A549 (cell line): ENCODE results near the gene DCUN1D2. TPM values are rescaled to one million over a fixed set of nuclear protein-coding genes. Genes with fewer than 3 reads are reported as not detected.

Experiments
- ATAC-seq, 2 experiments: fragments of 200-7000 bp in 1 of 2; fragments of >200 bp in 1 of 2; cut with Nextera tagmentation in 1 of 2; cut with Tn5 transposase in 1 of 2; 3 replicates each; pipeline versions ENCODE4 v1.8.0 to v1.9.1; 2018 to 2020; ENCODE audit warnings: mild to moderate bottlenecking in 1 of 2, moderate library complexity in 1 of 2
- CTCF ChIA-PET: fragments of 300-600 bp; sonication (Branson Sonifier 250); formaldehyde crosslinking; extraction: SDS; loops from one replicate; lab custom pipeline; 2021; ENCODE audit warnings: antibody characterized with exemption, inconsistent platforms; lab: Yijun Ruan, JAX
- POLR2A ChIA-PET: fragments of 350-600 bp; formaldehyde crosslinking; extraction: SDS; loops from one replicate; lab custom pipeline; 2021; ENCODE audit warnings: antibody characterized with exemption, inconsistent platforms; lab: Yijun Ruan, JAX
- DNase-seq, 2 experiments: peaks; one replicate each; pipeline versions ENCODE4 v3.0.0 to v3.0.0-alpha.2; 2011 to 2016; ENCODE audit warnings: low read depth in 1 of 2, low spot score in 1 of 2
- FAIRE-seq: peaks from 2 replicates; lab custom pipeline; 2011; peaks lifted over from hg19 to GRCh38; lab: Jason Lieb, UNC
- H3K27ac ChIP-seq, 2 experiments: fragments of >200 bp; sonication (Bioruptor Twin); formaldehyde crosslinking; 3 replicates each; pipeline ENCODE4 v1.5.1; 2016 to 2017
- H3K4me1 ChIP-seq: fragments of >200 bp; sonication (Bioruptor Twin); formaldehyde crosslinking; 3 replicates; pipeline ENCODE4 v1.6.1; 2016
- H3K4me2 ChIP-seq: fragments of >200 bp; sonication (Bioruptor Twin); formaldehyde crosslinking; 3 replicates; pipeline ENCODE4 v1.6.1; 2016
- H3K4me3 ChIP-seq: fragments of >200 bp; sonication (Bioruptor Twin); formaldehyde crosslinking; 3 replicates; pipeline ENCODE4 v1.5.1; 2016
- H3K9me3 ChIP-seq: fragments of >200 bp; sonication (Bioruptor Twin); formaldehyde crosslinking; 3 replicates; pipeline ENCODE4 v1.6.1; 2016
- BHLHE40 ChIP-seq: IDR thresholded peaks from 2 replicates; pipeline ENCODE4 v1.6.1; 2012; ENCODE audit warnings: low read depth, low read length, inconsistent platforms
- CEBPB ChIP-seq, 2 experiments: fragments of >200 bp in 1 of 2; sonication (Bioruptor Twin) in 1 of 2; formaldehyde crosslinking in 1 of 2; IDR thresholded peaks; 2 replicates each; pipeline ENCODE4 v1.6.1; 2012 to 2016
- CHD2 ChIP-seq: fragments of 150-350 bp; IDR thresholded peaks from 2 replicates; pipeline ENCODE4 v1.6.1; 2014; ENCODE audit warnings: low read length; ENCODE audit not compliant: partially characterized antibody
- CHD4 ChIP-seq: fragments of 200-600 bp; sonication (generic); IDR thresholded peaks from 2 replicates; pipeline ENCODE4 v1.6.1; 2016; ENCODE audit warnings: antibody characterized with exemption, mild to moderate bottlenecking, borderline replicate concordance
- EHMT2 ChIP-seq: fragments of 200-600 bp; sonication (generic); IDR thresholded peaks from 2 replicates; pipeline ENCODE4 v1.6.1; 2016; ENCODE audit warnings: antibody characterized with exemption, low read depth, mild to moderate bottlenecking, moderate library complexity
- FOXS1 ChIP-seq: fragments of 250-450 bp; sonication (Bioruptor Pico); IDR thresholded peaks from 2 replicates; pipeline ENCODE4 v1.5.0; 2020; ENCODE audit warnings: mild to moderate bottlenecking, moderate library complexity
- HOXB5 ChIP-seq: fragments of 250-450 bp; sonication (Bioruptor Pico); IDR thresholded peaks from 2 replicates; pipeline ENCODE4 v1.5.0; 2020; ENCODE audit warnings: mild to moderate bottlenecking, moderate library complexity
- JUN ChIP-seq, 2 experiments: fragments of >200 bp; sonication (Bioruptor Twin); formaldehyde crosslinking; IDR thresholded peaks; 2 replicates in 1 of 2; 3 replicates in 1 of 2; pipeline ENCODE4 v1.6.1; 2016 to 2017
- MAFK ChIP-seq: fragments of 450-650 bp; IDR thresholded peaks from 2 replicates; pipeline ENCODE4 v1.6.1; 2014; ENCODE audit not compliant: partially characterized antibody
- NFE2L2 ChIP-seq: fragments of 150-350 bp; conservative IDR thresholded peaks from 2 replicates; pipeline ENCODE4 v1.6.1; 2014; ENCODE audit warnings: low read length
- NR3C1 ChIP-seq: fragments of >200 bp; sonication (Bioruptor Twin); formaldehyde crosslinking; IDR thresholded peaks from 3 replicates; pipeline ENCODE4 v1.6.1; 2017
- POLR2A ChIP-seq: IDR thresholded peaks from 2 replicates; pipeline ENCODE4 v1.6.1; 2012; ENCODE audit warnings: mild to moderate bottlenecking, low read length
- POLR2AphosphoS2 ChIP-seq: conservative IDR thresholded peaks from 2 replicates; pipeline ENCODE4 v1.6.1; 2012; ENCODE audit warnings: low read length, improper control_type of control experiment, inconsistent platforms
- RAD21 ChIP-seq, 2 experiments: fragments of >200 bp in 1 of 2; sonication (Bioruptor Twin) in 1 of 2; formaldehyde crosslinking in 1 of 2; IDR thresholded peaks in 1 of 2; conservative IDR thresholded peaks in 1 of 2; 2 replicates in 1 of 2; 3 replicates in 1 of 2; pipeline ENCODE4 v1.6.1; 2012 to 2018; ENCODE audit warnings: inconsistent platforms in 1 of 2
- RARB ChIP-seq: fragments of 250-450 bp; sonication (Bioruptor Pico); IDR thresholded peaks from 2 replicates; pipeline ENCODE4 v1.8.0; 2021; ENCODE audit warnings: mild to moderate bottlenecking, moderate library complexity
- RCOR1 ChIP-seq: fragments of 150-350 bp; IDR thresholded peaks from 2 replicates; pipeline ENCODE4 v1.6.1; 2014; ENCODE audit warnings: antibody characterized with exemption, low read length, low read depth
- SMC3 ChIP-seq: fragments of >200 bp; sonication (Bioruptor Twin); formaldehyde crosslinking; IDR thresholded peaks from 3 replicates; pipeline ENCODE4 v1.6.1; 2018; ENCODE audit warnings: inconsistent platforms
- ZSCAN20 ChIP-seq: fragments of 250-450 bp; sonication (Bioruptor Pico); IDR thresholded peaks from 2 replicates; pipeline ENCODE4 v1.8.0; 2022; ENCODE audit warnings: mild to moderate bottlenecking, moderate library complexity
- WGBS: methylation state at CpG from one replicate; pipeline ENCODE4 v1.1.6; 2017; ENCODE audit errors: missing lambda C conversion rate; 5-methylcytosine and 5-hydroxymethylcytosine counted together
- polyA plus RNA-seq, 4 experiments: library from polyadenylated mRNA; depleted of rRNA in 3 of 4; stranded (reverse); fragments of >200 nt; fragmentation: RNase III in 1 of 4; extraction: RNeasy Plus Mini Kit Qiagen cat#74134 plus additional on column Dnase treatment in 1 of 4; gene quantifications; 2 replicates in 3 of 4; 3 replicates in 1 of 4; pipeline ENCODE4 v1.2.3, GENCODE V29; 2011 to 2017
- TF ChIP-seq, protein P1 (sequence below): fragments of >200 bp; sonication (Bioruptor Twin); formaldehyde crosslinking; IDR thresholded peaks from 2 replicates; pipeline ENCODE4 v1.6.1; 2016
- TF ChIP-seq, protein P2 (sequence below): fragments of 450-650 bp; IDR thresholded peaks from 2 replicates; pipeline ENCODE4 v1.6.1; 2014; ENCODE audit warnings: antibody characterized with exemption
- TF ChIP-seq, protein P3 (sequence below): IDR thresholded peaks from 2 replicates; pipeline ENCODE4 v1.6.1; 2012
- TF ChIP-seq, protein P4 (sequence below): fragments of 250-450 bp; sonication (Bioruptor Pico); IDR thresholded peaks from 2 replicates; pipeline ENCODE4 v1.5.0; 2020; ENCODE audit warnings: low read depth, mild to moderate bottlenecking, moderate library complexity
- TF ChIP-seq, protein P5 (sequence below): IDR thresholded peaks from 2 replicates; pipeline ENCODE4 v1.6.1; 2012

The DCUN1D2 gene
- polyA plus RNA-seq, 2 of the 4 experiments (the other 2 are of a cell fraction) = 8.4 to 8.6 TPM

DNA sequence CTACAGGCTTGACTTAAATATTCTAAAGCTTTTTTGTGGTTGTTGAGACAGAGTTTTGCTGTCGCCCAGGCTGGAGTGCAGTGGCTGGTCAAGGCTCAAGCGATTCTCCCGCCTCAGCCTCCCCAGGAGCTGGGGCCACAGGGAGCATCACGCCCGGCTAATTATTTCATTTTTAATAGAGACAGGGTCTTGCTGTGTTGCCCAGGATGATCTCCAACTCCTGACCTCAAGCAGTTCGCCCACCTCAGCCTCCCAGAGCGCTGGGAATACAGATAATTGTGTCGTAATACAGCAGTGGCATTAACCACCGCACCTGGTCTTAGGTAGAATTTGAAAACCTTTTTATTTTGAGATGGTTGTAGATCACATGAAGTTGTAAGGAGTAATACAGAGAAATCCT, 1.5 kb upstream of the DCUN1D2 start:
- CTCF ChIA-PET = no interaction called here
- no peak for ATAC-seq
- H3K4me1 ChIP-seq = peaks cover 37% of the 10 kb centered on the region
- WGBS = 53% methylated on average over 9 of the region's 9 CpGs
- peak overlapping the region; percentile 92 to 98 for H3K27ac ChIP-seq
- H3K9me3 ChIP-seq = no peaks in the 10 kb centered on the region
- peak overlapping the region; percentile 89 for H3K4me3 ChIP-seq
- TF ChIP-seq FOXS1 = no peak
- TF ChIP-seq MAFK = no peak
- no peak for TF ChIP-seq HOXB5
- TF ChIP-seq ZSCAN20 (CRISPR knock-in tag) = no peak
- no peak for TF ChIP-seq SMC3
- TF ChIP-seq POLR2A = no peak
- no peak for TF ChIP-seq EHMT2
- TF ChIP-seq CEBPB (IDR thresholded peaks at IDR 0.05) = no peak
- no peak for TF ChIP-seq POLR2AphosphoS2
- TF ChIP-seq, protein P1, sequence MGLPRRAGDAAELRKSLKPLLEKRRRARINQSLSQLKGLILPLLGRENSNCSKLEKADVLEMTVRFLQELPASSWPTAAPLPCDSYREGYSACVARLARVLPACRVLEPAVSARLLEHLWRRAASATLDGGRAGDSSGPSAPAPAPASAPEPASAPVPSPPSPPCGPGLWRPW = no peak
- no peak for TF ChIP-seq BHLHE40
- TF ChIP-seq, all 56 proteins: peak for 0
- DNase-seq = no peak
- POLR2A ChIA-PET = no interaction called here
- H3K4me2 ChIP-seq = peak overlapping the region; percentile 90
- FAIRE-seq = no peak

DNA sequence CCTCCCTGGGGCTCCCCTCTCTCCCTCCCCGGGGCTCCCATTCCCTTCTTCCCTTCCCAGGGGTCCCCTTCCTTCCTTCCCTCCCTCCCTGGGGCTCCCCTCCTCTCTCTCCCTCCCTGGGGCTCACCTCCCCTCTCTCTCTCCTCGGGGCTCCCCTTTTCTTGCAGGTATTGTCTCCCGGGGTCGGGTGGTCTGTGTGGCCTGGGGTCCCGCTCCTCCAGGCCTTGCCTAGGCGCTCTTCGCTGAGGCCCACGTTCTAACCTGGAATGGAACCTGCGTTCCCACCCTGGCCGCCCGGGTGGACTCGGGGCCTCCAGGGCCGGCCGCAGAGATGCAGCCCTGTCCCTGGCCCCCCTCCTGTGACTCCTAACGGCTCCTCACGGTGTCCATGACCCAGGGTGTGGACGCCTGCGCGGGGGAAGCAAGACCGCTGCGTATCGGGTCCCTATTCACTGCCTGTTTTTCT, 940 bp upstream of the DCUN1D2 start:
- peak; percentile 20 to 46 for DNase-seq
- peak; percentile 27 to 47; a peak in 4 of 6 replicates for ATAC-seq
- TF ChIP-seq, protein P2, sequence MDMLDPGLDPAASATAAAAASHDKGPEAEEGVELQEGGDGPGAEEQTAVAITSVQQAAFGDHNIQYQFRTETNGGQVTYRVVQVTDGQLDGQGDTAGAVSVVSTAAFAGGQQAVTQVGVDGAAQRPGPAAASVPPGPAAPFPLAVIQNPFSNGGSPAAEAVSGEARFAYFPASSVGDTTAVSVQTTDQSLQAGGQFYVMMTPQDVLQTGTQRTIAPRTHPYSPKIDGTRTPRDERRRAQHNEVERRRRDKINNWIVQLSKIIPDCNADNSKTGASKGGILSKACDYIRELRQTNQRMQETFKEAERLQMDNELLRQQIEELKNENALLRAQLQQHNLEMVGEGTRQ = no peak
- TF ChIP-seq POLR2A (no peak), JUN (IDR thresholded peaks at IDR 0.05) (no peak), ZSCAN20 (CRISPR knock-in tag) (no peak), NR3C1 (no peak), CHD4 (no peak), RCOR1 (no peak), CHD2 (no peak), RAD21 (conservative IDR thresholded peaks at IDR 0.05 in 1 of 2, IDR thresholded peaks at IDR 0.05 in 1 of 2) (no peak), NFE2L2 (no peak), RARB (no peak)
- TF ChIP-seq, protein P3, sequence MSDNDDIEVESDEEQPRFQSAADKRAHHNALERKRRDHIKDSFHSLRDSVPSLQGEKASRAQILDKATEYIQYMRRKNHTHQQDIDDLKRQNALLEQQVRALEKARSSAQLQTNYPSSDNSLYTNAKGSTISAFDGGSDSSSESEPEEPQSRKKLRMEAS = no peak
- TF ChIP-seq, protein P4, sequence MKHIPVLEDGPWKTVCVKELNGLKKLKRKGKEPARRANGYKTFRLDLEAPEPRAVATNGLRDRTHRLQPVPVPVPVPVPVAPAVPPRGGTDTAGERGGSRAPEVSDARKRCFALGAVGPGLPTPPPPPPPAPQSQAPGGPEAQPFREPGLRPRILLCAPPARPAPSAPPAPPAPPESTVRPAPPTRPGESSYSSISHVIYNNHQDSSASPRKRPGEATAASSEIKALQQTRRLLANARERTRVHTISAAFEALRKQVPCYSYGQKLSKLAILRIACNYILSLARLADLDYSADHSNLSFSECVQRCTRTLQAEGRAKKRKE (CRISPR knock-in tag) = no peak
- TF ChIP-seq, protein P5, sequence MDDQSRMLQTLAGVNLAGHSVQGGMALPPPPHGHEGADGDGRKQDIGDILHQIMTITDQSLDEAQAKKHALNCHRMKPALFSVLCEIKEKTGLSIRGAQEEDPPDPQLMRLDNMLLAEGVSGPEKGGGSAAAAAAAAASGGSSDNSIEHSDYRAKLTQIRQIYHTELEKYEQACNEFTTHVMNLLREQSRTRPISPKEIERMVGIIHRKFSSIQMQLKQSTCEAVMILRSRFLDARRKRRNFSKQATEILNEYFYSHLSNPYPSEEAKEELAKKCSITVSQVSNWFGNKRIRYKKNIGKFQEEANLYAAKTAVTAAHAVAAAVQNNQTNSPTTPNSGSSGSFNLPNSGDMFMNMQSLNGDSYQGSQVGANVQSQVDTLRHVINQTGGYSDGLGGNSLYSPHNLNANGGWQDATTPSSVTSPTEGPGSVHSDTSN = no peak
- TF ChIP-seq, all 56 proteins: peak for 0

More for the DNA sequence above, 940 bp upstream of the DCUN1D2 start:
- H3K27ac ChIP-seq = peak overlapping the region; percentile 92 to 98
- peak overlapping the region; percentile 90 for H3K4me2 ChIP-seq
- WGBS = 2% methylated on average over 10 of the region's 22 CpGs
- POLR2A ChIA-PET = interaction anchor here (0.9 kb wide), 1 partner anchor 34 kb away, joined by 3 read pairs; no protein-coding TSS in a partner anchor
- peaks cover 37% of the 10 kb centered on the region for H3K4me1 ChIP-seq
- no peaks in the 10 kb centered on the region for H3K9me3 ChIP-seq
- H3K4me3 ChIP-seq = peak overlapping the region; percentile 89
- CTCF ChIA-PET = no interaction called here
- FAIRE-seq = no peak
